IPS-18a (cell line): ENCODE results near the gene TNFRSF19.
"Not testable (repeated sequence)": the region's sequence is repeated elsewhere in the genome, so short reads cannot be mapped to it uniquely, and the experiment has no call there.

Source experiments
- H3K27ac ChIP-seq: one replicate; pipeline ENCODE4 v1.5.1; 2013; ENCODE audit warnings: low read length
- H3K27me3 ChIP-seq: one replicate; pipeline ENCODE4 v1.6.1; 2013; ENCODE audit warnings: mild to moderate bottlenecking, low read length; ENCODE audit not compliant: control insufficient read depth, insufficient read depth
- H3K36me3 ChIP-seq: one replicate; pipeline ENCODE4 v1.6.1; 2013; ENCODE audit warnings: low read depth, low read length; ENCODE audit not compliant: control insufficient read depth
- H3K4me1 ChIP-seq: one replicate; pipeline ENCODE4 v1.6.1; 2013; ENCODE audit warnings: low read depth, low read length; ENCODE audit not compliant: control insufficient read depth
- H3K4me3 ChIP-seq: one replicate; pipeline ENCODE4 v1.5.1; 2013; ENCODE audit warnings: low read length
- H3K9ac ChIP-seq: one replicate; pipeline ENCODE4 v1.6.1; 2013; ENCODE audit warnings: mild to moderate bottlenecking, low read length, moderate library complexity
- H3K9me3 ChIP-seq: one replicate; pipeline ENCODE4 v1.6.1; 2013; ENCODE audit warnings: low read depth, low read length; ENCODE audit not compliant: control insufficient read depth

TNFRSF19 gene

DNA sequence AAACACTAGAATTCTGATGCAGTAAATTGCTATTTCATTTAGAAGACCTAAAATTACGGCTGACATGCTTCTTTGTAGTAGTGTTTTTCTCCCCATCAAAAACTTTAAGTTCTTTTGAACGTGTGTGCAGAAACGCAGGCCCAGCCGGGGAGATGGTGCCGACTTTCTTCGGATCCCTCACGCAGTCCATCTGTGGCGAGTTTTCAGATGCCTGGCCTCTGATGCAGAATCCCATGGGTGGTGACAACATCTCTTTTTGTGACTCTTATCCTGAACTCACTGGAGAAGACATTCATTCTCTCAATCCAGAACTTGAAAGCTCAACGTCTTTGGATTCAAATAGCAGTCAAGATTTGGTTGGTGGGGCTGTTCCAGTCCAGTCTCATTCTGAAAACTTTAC lies 98.3 kb downstream of the TNFRSF19 start:
- Histone ChIP-seq H3K27ac (no peak overlapping the region), H3K4me1 (peaks cover 6% of the 10 kb centered on the region), H3K9ac (no peak overlapping the region), H3K9me3 (no peaks in the 10 kb centered on the region), H3K36me3 (no peaks in the 10 kb centered on the region), H3K4me3 (no peak overlapping the region), H3K27me3 (no peaks in the 10 kb centered on the region)

- H3K9ac ChIP-seq: no peak overlapping the region
- no peaks in the 10 kb centered on the region for H3K27me3 ChIP-seq
- H3K27ac ChIP-seq: no peak overlapping the region
- H3K4me3 ChIP-seq: no peak overlapping the region
- H3K4me1 ChIP-seq: peaks cover 9% of the 10 kb centered on the region
- no peaks in the 10 kb centered on the region for H3K9me3 ChIP-seq
- no peaks in the 10 kb centered on the region for H3K36me3 ChIP-seq
Measured at GRCh38 chr13:23670793-23671192, 100.6 kb downstream of the TNFRSF19 start.

DNA sequence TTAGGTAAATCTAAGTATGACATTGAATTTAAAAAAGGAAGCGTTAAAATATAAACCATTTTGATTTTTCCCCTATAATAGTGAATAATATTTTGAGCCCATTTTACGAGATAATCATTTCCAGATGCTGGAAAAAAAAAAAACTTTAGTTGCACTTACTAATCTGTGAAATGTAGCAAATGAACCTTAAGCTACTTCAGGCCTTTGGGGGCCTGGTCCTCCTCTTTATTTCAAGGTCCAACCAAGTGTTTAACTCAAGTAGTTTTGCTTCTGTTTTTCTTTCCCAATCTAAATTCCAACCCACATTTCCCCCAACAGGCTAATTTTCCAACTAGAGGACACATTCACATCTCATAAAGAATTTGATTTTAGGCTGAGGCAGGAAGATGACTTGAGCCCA lies 101.2 kb downstream of the TNFRSF19 start:
- Histone ChIP-seq H3K4me1 (peaks cover 9% of the 10 kb centered on the region), H3K9me3 (no peaks in the 10 kb centered on the region), H3K9ac (no peak overlapping the region), H3K27me3 (no peaks in the 10 kb centered on the region), H3K36me3 (no peaks in the 10 kb centered on the region), H3K27ac (no peak overlapping the region), H3K4me3 (no peak overlapping the region)

- Histone ChIP-seq H3K9ac (no peak overlapping the region), H3K36me3 (no peaks in the 10 kb centered on the region), H3K4me1 (peaks cover 9% of the 10 kb centered on the region), H3K27ac (no peak overlapping the region), H3K4me3 (no peak overlapping the region), H3K27me3 (no peaks in the 10 kb centered on the region), H3K9me3 (no peaks in the 10 kb centered on the region)
Measured at GRCh38 chr13:23671897-23672296, 101.7 kb downstream of the TNFRSF19 start.

- Histone ChIP-seq H3K27ac (no peak overlapping the region), H3K36me3 (no peaks in the 10 kb centered on the region), H3K4me1 (peaks cover 9% of the 10 kb centered on the region), H3K27me3 (no peaks in the 10 kb centered on the region), H3K9me3 (no peaks in the 10 kb centered on the region), H3K9ac (no peak overlapping the region), H3K4me3 (no peak overlapping the region)
Measured at GRCh38 chr13:23672616-23673015, 102.4 kb downstream of the TNFRSF19 start.

- no peaks in the 10 kb centered on the region for H3K36me3 ChIP-seq
- H3K9me3 ChIP-seq: no peaks in the 10 kb centered on the region
- H3K27ac ChIP-seq: no peak overlapping the region
- H3K4me1 ChIP-seq: peaks cover 9% of the 10 kb centered on the region
- no peak overlapping the region for H3K4me3 ChIP-seq
- no peaks in the 10 kb centered on the region for H3K27me3 ChIP-seq
- no peak overlapping the region for H3K9ac ChIP-seq
Measured at GRCh38 chr13:23673354-23673753, 103.1 kb downstream of the TNFRSF19 start.

GRCh38 chr13:23673867-23674605 lies 103.8 kb downstream of the TNFRSF19 start:
- no peak overlapping the region for H3K27ac ChIP-seq
- H3K4me3 ChIP-seq: no peak overlapping the region
- no peaks in the 10 kb centered on the region for H3K27me3 ChIP-seq
- H3K36me3 ChIP-seq: no peaks in the 10 kb centered on the region
- no peak overlapping the region for H3K9ac ChIP-seq
- H3K4me1 ChIP-seq: peaks cover 9% of the 10 kb centered on the region
- peaks cover 4% of the 10 kb centered on the region for H3K9me3 ChIP-seq

DNA sequence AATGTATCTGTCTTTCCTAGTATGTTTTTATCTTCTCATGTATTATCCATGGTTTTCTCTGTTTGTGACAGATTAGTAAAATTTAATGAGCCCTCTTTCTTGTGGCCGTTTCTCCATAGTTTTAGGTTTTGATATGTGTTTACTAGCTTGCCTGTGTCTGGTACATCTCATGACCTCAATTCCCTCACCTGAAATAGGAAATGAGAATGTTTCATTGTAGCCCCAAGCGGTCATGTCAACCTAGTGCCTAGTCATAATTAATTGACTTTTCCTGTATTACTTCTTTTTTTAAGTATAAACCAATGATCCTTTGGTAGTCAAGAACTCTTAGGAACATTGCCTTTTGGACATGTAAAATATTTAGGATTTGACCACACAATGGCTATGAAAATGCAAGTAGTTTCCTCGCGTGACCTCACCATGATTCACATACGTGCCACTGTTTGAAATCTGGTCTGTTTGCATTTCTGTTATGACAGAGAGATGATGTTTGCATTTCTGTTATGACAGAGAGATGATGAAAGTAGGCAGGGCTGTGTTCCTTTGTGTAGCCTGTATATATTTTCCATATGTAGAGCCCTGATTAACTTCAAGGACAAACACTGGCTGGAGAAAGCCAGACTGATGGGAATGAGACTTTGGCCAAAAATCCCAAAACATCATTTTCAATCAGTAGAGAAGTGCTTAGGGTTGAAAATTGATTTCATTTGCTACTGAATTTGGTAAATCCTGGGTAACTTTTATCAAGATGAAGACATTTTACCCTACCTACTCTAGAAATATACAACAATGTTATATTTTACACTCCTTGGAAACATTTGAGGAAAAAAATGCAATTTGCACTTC lies 104.8 kb downstream of the TNFRSF19 start:
- Histone ChIP-seq H3K4me1 (peaks cover 9% of the 10 kb centered on the region), H3K36me3 (no peaks in the 10 kb centered on the region), H3K9me3 (peaks cover 4% of the 10 kb centered on the region), H3K27ac (no peak overlapping the region), H3K4me3 (no peak overlapping the region), H3K9ac (no peak overlapping the region), H3K27me3 (no peaks in the 10 kb centered on the region)

GRCh38 chr13:23677679-23678288 lies 107.6 kb downstream of the TNFRSF19 start:
- not testable (repeated sequence) for H3K9ac ChIP-seq, H3K9me3 ChIP-seq, H3K27me3 ChIP-seq, H3K27ac ChIP-seq, H3K36me3 ChIP-seq, H3K4me1 ChIP-seq, H3K4me3 ChIP-seq

DNA sequence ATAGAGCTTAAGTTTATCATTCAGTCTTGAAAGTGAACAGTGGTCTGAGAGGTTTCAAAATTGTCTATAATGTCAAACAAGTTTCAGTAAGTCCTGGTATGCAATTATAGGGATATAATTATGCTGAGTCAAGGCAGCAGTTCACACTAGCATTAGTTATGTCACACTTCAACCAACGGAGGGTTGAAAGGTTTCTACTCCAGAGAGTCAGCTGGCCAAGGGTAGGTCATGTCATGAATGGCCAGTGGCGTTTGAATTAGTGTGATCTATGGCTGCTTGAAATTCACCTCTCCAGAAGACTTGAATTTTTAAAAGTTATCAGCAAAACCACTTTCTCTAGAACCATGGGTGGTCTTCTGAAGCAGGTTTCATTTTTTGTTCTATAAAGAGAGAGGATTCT lies 108.6 kb downstream of the TNFRSF19 start:
- Histone ChIP-seq H3K4me3 (no peak overlapping the region), H3K27ac (no peak overlapping the region), H3K9me3 (peaks cover 5% of the 10 kb centered on the region), H3K27me3 (no peaks in the 10 kb centered on the region), H3K36me3 (no peaks in the 10 kb centered on the region), H3K9ac (no peak overlapping the region), H3K4me1 (peaks cover under 1% of the 10 kb centered on the region)

DNA sequence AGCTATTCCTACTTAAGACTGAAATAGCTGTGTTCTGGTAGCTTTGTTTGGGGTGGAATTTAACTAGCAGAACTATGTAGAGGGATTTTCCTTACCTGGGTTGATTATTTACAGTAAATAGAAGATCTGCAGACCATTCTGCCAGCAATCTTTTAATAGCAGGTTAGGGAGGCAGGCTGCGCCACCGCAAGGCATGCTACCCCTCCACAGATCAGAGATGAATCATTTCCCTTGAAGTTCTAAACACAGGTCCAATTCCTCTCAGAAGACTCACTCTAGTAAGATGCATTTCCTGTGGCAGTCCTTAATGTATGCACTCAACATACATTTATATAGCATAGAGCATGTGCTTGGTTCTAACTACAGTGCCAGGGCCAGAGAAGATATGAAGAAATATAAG lies 109.0 kb downstream of the TNFRSF19 start:
- H3K36me3 ChIP-seq: no peaks in the 10 kb centered on the region

More for the DNA sequence above, 109.0 kb downstream of the TNFRSF19 start:
- no peaks in the 10 kb centered on the region for H3K4me1 ChIP-seq
- H3K4me3 ChIP-seq: no peak overlapping the region
- H3K9ac ChIP-seq: no peak overlapping the region
- H3K9me3 ChIP-seq: peaks cover 9% of the 10 kb centered on the region
- H3K27ac ChIP-seq: no peak overlapping the region
- H3K27me3 ChIP-seq: no peaks in the 10 kb centered on the region
